Peyer's patch (tissue), 4 donors: ENCODE results near the gene TOMM22. TPM values are rescaled to one million over a fixed set of nuclear protein-coding genes. Genes with fewer than 3 reads are reported as not detected.

Experiments
- DNase-seq, 3 donors: peaks; one replicate each; pipeline ENCODE4 v3.0.0-alpha.2; 2017 to 2019
- H3K27ac ChIP-seq, 4 donors: fragments of 200-600 bp; sonication (generic); one replicate each; pipeline ENCODE4 v1.5.1; 2016 to 2019
- H3K27me3 ChIP-seq, 2 donors: fragments of 200-600 bp; sonication (generic); one replicate each; pipeline ENCODE4 v1.5.1; 2019
- H3K36me3 ChIP-seq, 3 donors: fragments of 200-600 bp; sonication (generic); one replicate each; pipeline ENCODE4 v1.5.1; 2016 to 2019
- H3K4me1 ChIP-seq, 4 donors: fragments of 200-600 bp; sonication (generic); one replicate each; pipeline ENCODE4 v1.5.1; 2016 to 2019
- H3K4me3 ChIP-seq, 4 donors: fragments of 200-600 bp; sonication (generic); 1 replicate in 3 of 4; 2 replicates in 1 of 4; pipeline ENCODE4 v1.5.1; 2016 to 2019; ENCODE audit warnings: mild to moderate bottlenecking in 1 of 4
- H3K9me3 ChIP-seq, 4 donors: fragments of 200-600 bp; sonication (generic); one replicate each; pipeline ENCODE4 v1.5.1; 2016 to 2019; ENCODE audit warnings: mild to moderate bottlenecking in 1 of 4
- POLR2A ChIP-seq, 2 donors: fragments of 450-650 bp; IDR thresholded peaks; one replicate each; pipeline ENCODE4 v1.5.1; 2017; ENCODE audit warnings: antibody characterized with exemption in 2 of 2, mild to moderate bottlenecking in 2 of 2, moderate library complexity in 2 of 2
- total RNA-seq, 4 donors: library from RNA; depleted of rRNA; stranded (reverse); fragments of >200 nt; gene quantifications; one replicate each; pipeline ENCODE4 v1.1.0, GENCODE V29; 2016
- TF ChIP-seq, protein P1 (sequence below), 6 experiments: fragments of 450-650 bp in 4 of 6; fragments of 200-600 bp in 2 of 6; sonication (generic) in 1 of 6; IDR thresholded peaks; one replicate each; pipeline ENCODE4 v1.5.1; 2017 to 2019; ENCODE audit warnings: antibody characterized with exemption in 6 of 6, mild to moderate bottlenecking in 3 of 6, moderate library complexity in 1 of 6

TOMM22 gene
- total RNA-seq, 4 donors from 2014 or later = 19.6 to 35.5 (median 28.9) TPM

DNA sequence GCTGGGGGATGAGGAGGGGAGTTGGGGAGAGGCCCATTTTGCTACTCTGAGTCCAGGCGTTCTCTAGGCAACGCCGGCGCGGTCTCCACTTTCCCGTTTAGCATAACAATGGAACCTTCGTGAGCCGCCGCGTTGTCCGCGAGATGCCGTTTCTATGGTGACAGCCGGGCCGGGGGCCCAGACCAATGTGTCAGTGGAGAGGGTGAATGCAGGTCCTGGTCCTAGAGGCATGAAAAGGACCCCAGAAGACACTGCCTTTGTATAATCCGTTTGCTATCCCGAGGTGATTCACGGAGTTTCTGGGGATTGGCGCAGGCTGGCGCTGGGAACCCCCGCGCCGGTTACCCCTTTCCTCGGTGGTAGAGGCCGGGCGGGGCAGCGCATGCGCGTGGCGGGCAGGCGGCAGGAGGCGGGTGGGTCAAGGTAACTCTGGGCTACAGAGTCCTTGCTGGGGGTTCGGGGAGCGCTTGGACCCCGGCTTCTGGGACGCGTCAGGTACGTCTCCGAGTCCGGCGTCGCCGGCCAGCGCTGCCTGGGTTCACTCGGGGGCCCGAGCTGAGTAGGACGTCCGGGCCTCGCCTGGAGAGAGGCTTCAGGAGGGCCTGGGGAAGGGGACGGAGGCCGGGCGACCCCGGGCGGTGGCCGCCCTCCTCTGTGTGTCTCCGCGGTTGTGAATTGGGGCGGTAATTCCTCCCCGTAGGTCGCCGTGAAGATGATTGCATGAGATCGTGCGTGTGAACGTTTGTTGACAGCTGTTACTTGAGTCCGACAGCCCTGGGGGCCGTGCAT lies 25.3 kb upstream of the TOMM22 start, which contains the start of the genes CBY1 and FAM227A:
CBY1 (plus strand) TSS at position 383 of the 789 bp plus-strand sequence. CDS start 11,417 bp downstream, outside the sequence.
FAM227A (minus strand) TSS at position 137 of the 789 bp plus-strand sequence. CDS start 6,224 bp downstream, outside the sequence.
- H3K27me3 ChIP-seq = no peaks in the 10 kb centered on the region
- H3K4me1 ChIP-seq = peaks cover 0 to 12% (median 5%) of the 10 kb centered on the region in 4 donors
- H3K36me3 ChIP-seq = no peaks in the 10 kb centered on the region
- peak within 1 kb of the TSS; percentile 77 to 86 (median 82) for H3K27ac ChIP-seq
- no peaks in the 10 kb centered on the region for H3K9me3 ChIP-seq
- peak; percentile 48 to 58 for TF ChIP-seq POLR2A (IDR thresholded peaks at IDR 0.05)
- TF ChIP-seq, protein P1, sequence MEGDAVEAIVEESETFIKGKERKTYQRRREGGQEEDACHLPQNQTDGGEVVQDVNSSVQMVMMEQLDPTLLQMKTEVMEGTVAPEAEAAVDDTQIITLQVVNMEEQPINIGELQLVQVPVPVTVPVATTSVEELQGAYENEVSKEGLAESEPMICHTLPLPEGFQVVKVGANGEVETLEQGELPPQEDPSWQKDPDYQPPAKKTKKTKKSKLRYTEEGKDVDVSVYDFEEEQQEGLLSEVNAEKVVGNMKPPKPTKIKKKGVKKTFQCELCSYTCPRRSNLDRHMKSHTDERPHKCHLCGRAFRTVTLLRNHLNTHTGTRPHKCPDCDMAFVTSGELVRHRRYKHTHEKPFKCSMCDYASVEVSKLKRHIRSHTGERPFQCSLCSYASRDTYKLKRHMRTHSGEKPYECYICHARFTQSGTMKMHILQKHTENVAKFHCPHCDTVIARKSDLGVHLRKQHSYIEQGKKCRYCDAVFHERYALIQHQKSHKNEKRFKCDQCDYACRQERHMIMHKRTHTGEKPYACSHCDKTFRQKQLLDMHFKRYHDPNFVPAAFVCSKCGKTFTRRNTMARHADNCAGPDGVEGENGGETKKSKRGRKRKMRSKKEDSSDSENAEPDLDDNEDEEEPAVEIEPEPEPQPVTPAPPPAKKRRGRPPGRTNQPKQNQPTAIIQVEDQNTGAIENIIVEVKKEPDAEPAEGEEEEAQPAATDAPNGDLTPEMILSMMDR (IDR thresholded peaks at IDR 0.05) = peak in 2 of 6 experiments; percentile 3 to 20
- DNase-seq = peak; percentile 81 to 91 (median 91)
- H3K4me3 ChIP-seq = peak within 1 kb of the TSS; percentile 65 to 89 (median 76)

DNA sequence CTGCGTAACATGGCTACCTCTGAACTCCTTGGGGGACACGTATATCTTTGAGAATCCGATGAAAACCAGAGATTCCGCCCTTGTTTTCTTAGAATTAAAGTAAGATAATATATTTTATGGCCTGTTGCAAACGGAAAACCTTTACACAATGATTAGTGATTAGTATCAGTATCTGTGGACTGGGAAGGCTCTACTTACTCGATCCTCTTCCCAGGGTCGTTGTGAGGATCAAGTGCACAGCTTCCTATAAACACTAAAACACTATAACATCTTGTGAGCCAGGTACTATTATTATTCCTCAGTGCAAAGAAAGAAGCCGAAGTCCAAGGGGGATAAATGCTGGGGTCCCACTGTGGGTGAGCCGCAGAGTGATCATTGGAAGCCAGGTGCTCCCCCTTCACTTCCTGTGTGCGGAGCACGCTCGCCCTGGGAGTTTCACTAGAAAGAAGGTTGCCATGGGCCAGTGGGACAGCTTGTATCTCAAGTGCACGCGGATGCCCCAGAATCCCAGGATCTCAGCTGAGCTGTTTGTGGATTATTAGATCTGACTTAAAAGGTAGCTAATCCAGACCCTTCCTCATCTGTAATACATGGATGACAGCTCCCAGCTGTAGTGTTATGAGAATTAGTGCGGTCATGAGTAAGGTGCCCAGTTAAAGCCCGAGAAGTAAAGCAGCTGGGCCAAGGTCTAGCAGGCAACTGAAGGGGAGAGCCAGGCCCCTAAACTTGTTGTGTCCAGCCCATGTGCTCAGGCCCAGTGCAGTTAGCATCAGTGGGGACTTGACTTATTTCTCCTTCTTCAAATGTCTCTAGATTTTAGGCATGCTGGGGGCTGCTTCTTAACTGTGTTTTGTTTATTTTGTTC lies 24.5 kb upstream of the TOMM22 start:
- no peaks in the 10 kb centered on the region for H3K36me3 ChIP-seq
- peak overlapping the region; percentile 65 to 89 (median 76) for H3K4me3 ChIP-seq
- H3K4me1 ChIP-seq = peaks cover 0 to 12% (median 5%) of the 10 kb centered on the region in 4 donors
- no peaks in the 10 kb centered on the region for H3K9me3 ChIP-seq
- no peaks in the 10 kb centered on the region for H3K27me3 ChIP-seq
- peak overlapping the region; percentile 77 to 86 (median 82) for H3K27ac ChIP-seq
- peak in 2 of 3 donors; percentile 62 to 64 for DNase-seq
- no peak for TF ChIP-seq POLR2A (IDR thresholded peaks at IDR 0.05)
- TF ChIP-seq, protein P1 (IDR thresholded peaks at IDR 0.05) = no peak

DNA sequence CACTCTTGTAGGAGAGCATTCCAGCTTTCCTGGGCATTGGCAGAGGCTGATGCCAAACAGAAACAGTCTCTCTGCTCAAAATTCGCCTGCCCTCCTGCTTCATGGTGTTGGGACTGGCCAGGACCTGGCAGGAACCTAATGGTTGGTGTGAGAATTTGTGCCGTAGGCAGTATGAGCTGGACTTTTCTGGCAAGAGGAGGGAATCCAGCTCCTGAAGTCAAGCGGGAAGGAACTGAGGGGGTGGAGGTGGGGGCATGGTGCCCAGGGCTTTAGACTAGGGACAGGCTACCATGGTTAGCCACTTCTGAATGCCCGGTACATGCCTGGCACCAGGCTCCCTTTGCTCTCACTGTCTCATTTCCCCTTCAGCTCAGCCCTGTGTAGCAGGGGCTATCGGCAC lies 6.9 kb upstream of the TOMM22 start:
- Histone ChIP-seq H3K9me3 (no peaks in the 10 kb centered on the region), H3K4me1 (no peaks in the 10 kb centered on the region), H3K27me3 (no peaks in the 10 kb centered on the region), H3K4me3 (no peak overlapping the region), H3K27ac (no peak overlapping the region), H3K36me3 (peaks cover 0 to 25% (median 0%) of the 10 kb centered on the region in 3 donors)
- TF ChIP-seq POLR2A (IDR thresholded peaks at IDR 0.05) = no peak
- TF ChIP-seq, protein P1 (IDR thresholded peaks at IDR 0.05) = no peak
- DNase-seq = no peak

DNA sequence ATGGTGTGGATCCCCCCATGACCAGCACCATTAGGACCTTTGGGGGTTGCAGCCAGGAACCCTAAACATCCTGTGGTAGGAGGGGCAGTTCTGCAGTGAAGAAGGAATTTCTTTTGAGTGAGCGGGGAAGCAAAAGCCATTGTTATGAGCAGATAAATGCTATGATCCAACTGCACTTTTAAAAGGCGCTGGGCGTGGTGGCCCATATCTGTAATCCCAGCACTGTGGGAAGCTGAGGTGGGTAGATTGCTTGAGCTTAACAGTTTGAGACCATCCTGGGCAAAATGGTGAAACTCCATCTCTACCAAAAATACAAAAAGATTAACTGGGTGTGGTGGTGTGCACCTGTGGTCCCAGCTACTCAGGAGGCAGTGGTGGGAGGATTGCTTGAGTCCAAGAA lies 5.9 kb upstream of the TOMM22 start:
- TF ChIP-seq, protein P1 (IDR thresholded peaks at IDR 0.05) = no peak
- no peak for TF ChIP-seq POLR2A (IDR thresholded peaks at IDR 0.05)

DNA sequence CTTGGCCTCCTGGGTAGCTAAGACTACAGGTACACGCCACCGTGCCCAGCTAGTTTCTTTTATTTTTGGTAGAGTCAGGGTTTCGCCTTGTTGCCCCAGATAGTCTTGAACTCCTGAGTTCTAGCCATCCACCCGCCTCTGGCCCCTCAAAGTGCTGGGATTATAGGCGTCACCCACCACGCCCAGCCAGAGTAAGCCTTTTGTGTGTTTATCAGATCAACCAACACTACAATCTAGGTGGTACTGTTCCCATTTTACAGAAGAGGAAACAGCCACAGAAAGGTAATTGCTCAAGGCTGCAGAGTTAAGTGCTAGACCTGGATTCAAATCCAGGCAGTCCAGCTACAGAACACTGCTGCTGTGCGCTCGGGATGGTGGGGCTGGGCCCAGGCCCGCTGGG lies 3.1 kb downstream of the TOMM22 start:
- Histone ChIP-seq H3K4me1 (peaks cover 3 to 13% (median 5%) of the 10 kb centered on the region in 4 donors), H3K27me3 (no peaks in the 10 kb centered on the region), H3K9me3 (no peaks in the 10 kb centered on the region), H3K27ac (no peak overlapping the region), H3K36me3 (peaks cover 0 to 60% (median 0%) of the 10 kb centered on the region in 3 donors), H3K4me3 (no peak overlapping the region)
- no peak for TF ChIP-seq POLR2A (IDR thresholded peaks at IDR 0.05)
- TF ChIP-seq, protein P1 (IDR thresholded peaks at IDR 0.05) = no peak
- DNase-seq = no peak

More for the DNA sequence above, 5.9 kb upstream of the TOMM22 start:
- Histone ChIP-seq H3K27me3 (no peaks in the 10 kb centered on the region), H3K4me1 (no peaks in the 10 kb centered on the region), H3K27ac (no peak overlapping the region), H3K36me3 (peaks cover 0 to 22% (median 0%) of the 10 kb centered on the region in 3 donors), H3K4me3 (no peak overlapping the region), H3K9me3 (no peaks in the 10 kb centered on the region)
- DNase-seq = no peak
